GM12878 (cell line): ENCODE data around the gene APBA1. TPM values are rescaled to one million over a fixed set of nuclear protein-coding genes. Genes with fewer than 3 reads are reported as not detected.
"Not testable (repeated sequence)": the region's sequence is repeated elsewhere in the genome, so short reads cannot be mapped to it uniquely, and the experiment has no call there.

Experiments
- ATAC-seq: fragments of 200-7000 bp; cut with Tn5 transposase; 3 replicates; pipeline ENCODE4 v1.9.1; 2020; ENCODE audit warnings: mild to moderate bottlenecking, moderate library complexity
- BruUV-seq: library from RNA; stranded (reverse); fragments of 400-500 nt; replicated peaks from 2 replicates; lab custom pipeline; 2021; lab: Mats Ljungman, UMichigan
- CTCF ChIA-PET: fragments of 300-600 bp; sonication (Branson Sonifier 250); formaldehyde crosslinking; extraction: SDS; loops from one replicate; lab custom pipeline; 2021; ENCODE audit warnings: inconsistent platforms; lab: Yijun Ruan, JAX
- POLR2A ChIA-PET: fragments of 350-600 bp; formaldehyde crosslinking; extraction: SDS; loops from one replicate; lab custom pipeline; 2021; ENCODE audit warnings: inconsistent platforms; lab: Charles Lee
- RAD21 ChIA-PET: fragments of 300-600 bp; sonication (Branson Sonifier 250); formaldehyde crosslinking; loops from one replicate; lab custom pipeline; 2023; ENCODE audit warnings: antibody characterized with exemption; ENCODE audit not compliant: unreplicated experiment; lab: Charles Lee
- SMC1A ChIA-PET: fragments of 300-600 bp; sonication (Branson Sonifier 250); formaldehyde crosslinking; loops from one replicate; lab custom pipeline; 2023; ENCODE audit not compliant: unreplicated experiment, uncharacterized antibody; lab: Charles Lee
- DNase-seq: peaks from one replicate; pipeline ENCODE4 v3.0.0-alpha.2; 2011; ENCODE audit warnings: low read depth, low spot score
- FAIRE-seq: peaks from 3 replicates; lab custom pipeline; 2011; peaks lifted over from hg19 to GRCh38; lab: Jason Lieb, UNC
- H2AFZ ChIP-seq: 2 replicates; pipeline ENCODE4 v1.6.0; 2011; ENCODE audit warnings: low read depth, low read length, control low read depth; ENCODE audit not compliant: control insufficient read depth
- H3K27ac ChIP-seq: 2 replicates; pipeline ENCODE4 v1.5.1; 2011; ENCODE audit warnings: control low read depth; ENCODE audit not compliant: control insufficient read depth, insufficient read depth
- H3K27me3 ChIP-seq, 2 experiments: replicated peaks in 1 of 2; 2 replicates each; pipeline versions ENCODE4 v1.6.0 to v1.6.1; 2011; ENCODE audit warnings: low read length in 1 of 2; ENCODE audit not compliant: control insufficient read depth in 2 of 2, insufficient read depth in 2 of 2
- H3K36me3 ChIP-seq, 2 experiments: 2 replicates each; pipeline ENCODE4 v1.5.1; 2011; ENCODE audit warnings: low read length in 1 of 2; ENCODE audit not compliant: control insufficient read depth in 2 of 2, insufficient read depth in 2 of 2
- H3K4me1 ChIP-seq: 2 replicates; pipeline ENCODE4 v1.6.1; 2011; ENCODE audit warnings: mild to moderate bottlenecking, low read length, moderate library complexity, mixed read lengths; ENCODE audit not compliant: control insufficient read depth, insufficient read depth
- H3K4me2 ChIP-seq: 2 replicates; pipeline ENCODE4 v1.6.0; 2011; ENCODE audit warnings: control low read depth; ENCODE audit not compliant: control insufficient read depth, insufficient read depth
- H3K4me3 ChIP-seq: fragments of 200-600 bp; sonication (generic); 2 replicates; pipeline ENCODE4 v1.5.1; 2016
- H3K79me2 ChIP-seq: 2 replicates; pipeline ENCODE4 v1.6.0; 2011; ENCODE audit warnings: low read length; ENCODE audit not compliant: control insufficient read depth, insufficient read depth
- H3K9ac ChIP-seq: 2 replicates; pipeline ENCODE4 v1.8.0; 2011; ENCODE audit warnings: low read length, control low read depth, mixed read lengths; ENCODE audit not compliant: control insufficient read depth, insufficient read depth
- H3K9me3 ChIP-seq: replicated peaks from 3 replicates; pipeline ENCODE4 v1.5.1; 2011; ENCODE audit warnings: mild to moderate bottlenecking, low read length; ENCODE audit not compliant: control insufficient read depth, insufficient read depth
- H4K20me1 ChIP-seq: 2 replicates; pipeline ENCODE4 v1.6.0; 2011; ENCODE audit not compliant: control insufficient read depth, insufficient read depth
- LARP7 ChIP-seq: fragments of 450-650 bp; IDR thresholded peaks from 2 replicates; pipeline ENCODE4 v1.6.1; 2017; ENCODE audit warnings: mild to moderate bottlenecking
- MTA3 ChIP-seq: IDR thresholded peaks from 2 replicates; pipeline ENCODE4 v1.6.1; 2012; ENCODE audit warnings: low read length, inconsistent platforms, borderline replicate concordance
- NRF1 ChIP-seq: conservative IDR thresholded peaks from 2 replicates; pipeline ENCODE4 v1.6.1; 2011; ENCODE audit warnings: mild to moderate bottlenecking, low read depth, low read length, improper control_type of control experiment
- RELA ChIP-seq: fragments of 450-650 bp; IDR thresholded peaks from 2 replicates; pipeline ENCODE4 v1.8.0; 2014; ENCODE audit warnings: borderline replicate concordance; ENCODE audit not compliant: partially characterized antibody
- WGBS: methylation state at CpG from one replicate; pipeline ENCODE4 v1.1.6; 2016; ENCODE audit warnings: low lambda C conversion rate; ENCODE audit not compliant: insufficient replicate concordance, insufficient coverage; ENCODE audit errors: missing lambda C conversion rate; 5-methylcytosine and 5-hydroxymethylcytosine counted together
- in situ Hi-C: fragments of 300-500 bp; cut with MboI; formaldehyde crosslinking; loops from 9 replicates; pipeline ENCODE4 v1.14.3; 2018; ENCODE audit warnings: mixed read lengths
- intact Hi-C: fragments of 100-400 bp; cut with micrococcal nuclease; formaldehyde crosslinking; loops from one replicate; pipeline ENCODE4 v1.14.2; 2022; ENCODE audit not compliant: unreplicated experiment
- polyA plus RNA-seq, 11 experiments: library from polyadenylated mRNA; depleted of rRNA in 4 of 11; unstranded in 6 of 11; stranded (reverse) in 5 of 11; fragments of >200 nt; fragmentation: Nextera tagmentation in 4 of 11; fragmentation: Illumina TruSeq in 1 of 11; extraction: Ambion mirVana in 4 of 11; extraction: Trizol in 1 of 11; gene quantifications; 1 replicate in 1 of 11; 2 replicates in 10 of 11; pipeline versions ENCODE4 v1.2.1 to v1.2.3, GENCODE V29; 2011 to 2016; ENCODE audit warnings: inconsistent platforms in 2 of 11, missing spikeins in 2 of 11, low read depth in 1 of 11
- total RNA-seq, 4 experiments: library from RNA; depleted of rRNA in 3 of 4; stranded (reverse); fragments of >200 nt in 3 of 4; fragmentation: Illumina TruSeq in 1 of 4; extraction: Trizol in 1 of 4; gene quantifications; 2 replicates each; pipeline versions ENCODE4 v1.2.1 to v1.2.3, GENCODE V29; 2013 to 2021
- TF ChIP-seq, protein P1 (sequence below): fragments of 450-650 bp; IDR thresholded peaks from 2 replicates; pipeline ENCODE4 v1.6.1; 2017; ENCODE audit warnings: mild to moderate bottlenecking
- TF ChIP-seq, protein P2 (sequence below): fragments of 450-650 bp; IDR thresholded peaks from 2 replicates; pipeline ENCODE4 v1.6.1; 2016; ENCODE audit warnings: mild to moderate bottlenecking
- TF ChIP-seq, protein P3 (sequence below): fragments of 150-350 bp; IDR thresholded peaks from 2 replicates; pipeline ENCODE4 v1.6.1; 2016; ENCODE audit warnings: low read depth, low read length
- TF ChIP-seq, protein P4 (sequence below): IDR thresholded peaks from 2 replicates; pipeline ENCODE4 v1.6.1; 2012; ENCODE audit warnings: low read depth, low read length, improper control_type of control experiment

APBA1 gene
- total and polyA plus RNA-seq, 10 of the 15 experiments (the other 5 are each of a cell fraction or from before 2014, with no cell fraction given): 0.01 to 1.3 (median 0.05) TPM; not detected in 7

DNA sequence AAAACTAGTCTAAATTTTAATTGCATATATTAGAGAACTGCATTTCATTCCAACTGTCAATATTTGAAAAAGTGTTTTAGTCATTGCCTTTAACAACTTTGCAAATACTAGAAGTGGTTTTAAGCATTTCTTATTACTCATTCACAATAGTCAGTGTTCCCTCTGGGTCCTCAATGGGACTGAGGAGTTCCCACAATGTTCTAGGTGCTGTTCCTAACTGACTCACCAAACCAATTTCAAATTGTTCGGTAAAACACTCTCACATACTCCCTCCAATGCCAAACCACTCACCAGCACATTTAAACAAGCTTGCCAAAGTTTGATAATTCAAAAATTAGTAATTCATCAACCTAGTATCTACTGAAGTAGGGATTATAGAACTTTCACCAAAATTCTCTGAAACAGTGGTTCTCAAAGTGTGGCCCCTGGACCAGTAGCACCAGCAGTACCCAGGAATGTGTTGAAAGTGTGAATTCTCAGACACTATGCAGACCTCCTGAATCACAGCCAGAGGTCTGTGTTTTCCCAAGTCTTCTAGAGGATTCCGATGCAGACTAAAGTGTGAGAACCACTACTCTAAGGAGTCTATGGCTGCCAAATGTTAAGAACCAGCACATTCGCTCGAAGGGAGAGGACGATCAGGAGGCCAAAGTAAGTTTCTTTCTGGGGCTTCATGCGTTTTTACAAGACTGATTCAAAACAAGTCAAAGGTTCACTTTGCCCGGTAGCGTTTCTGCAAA, 72.8 kb downstream of the APBA1 start:
- Histone ChIP-seq H3K9me3 (no peaks in the 10 kb centered on the region), H2AFZ (no peak overlapping the region), H3K36me3 (no peaks in the 10 kb centered on the region), H3K27ac (no peak overlapping the region), H4K20me1 (no peaks in the 10 kb centered on the region), H3K9ac (no peak overlapping the region), H3K4me1 (no peaks in the 10 kb centered on the region), H3K79me2 (no peaks in the 10 kb centered on the region), H3K27me3 (no peaks in the 10 kb centered on the region), H3K4me2 (no peak overlapping the region), H3K4me3 (no peak overlapping the region)
- ChIA-PET SMC1A (no interaction called here), RAD21 (no interaction called here), CTCF (no interaction called here), POLR2A (no interaction called here)
- FAIRE-seq (no peak), DNase-seq (no peak), ATAC-seq (no peak)
- BruUV-seq: no TSS peak
- WGBS: 37% methylated on average over 8 of the region's 8 CpGs
- TF ChIP-seq, protein P1, sequence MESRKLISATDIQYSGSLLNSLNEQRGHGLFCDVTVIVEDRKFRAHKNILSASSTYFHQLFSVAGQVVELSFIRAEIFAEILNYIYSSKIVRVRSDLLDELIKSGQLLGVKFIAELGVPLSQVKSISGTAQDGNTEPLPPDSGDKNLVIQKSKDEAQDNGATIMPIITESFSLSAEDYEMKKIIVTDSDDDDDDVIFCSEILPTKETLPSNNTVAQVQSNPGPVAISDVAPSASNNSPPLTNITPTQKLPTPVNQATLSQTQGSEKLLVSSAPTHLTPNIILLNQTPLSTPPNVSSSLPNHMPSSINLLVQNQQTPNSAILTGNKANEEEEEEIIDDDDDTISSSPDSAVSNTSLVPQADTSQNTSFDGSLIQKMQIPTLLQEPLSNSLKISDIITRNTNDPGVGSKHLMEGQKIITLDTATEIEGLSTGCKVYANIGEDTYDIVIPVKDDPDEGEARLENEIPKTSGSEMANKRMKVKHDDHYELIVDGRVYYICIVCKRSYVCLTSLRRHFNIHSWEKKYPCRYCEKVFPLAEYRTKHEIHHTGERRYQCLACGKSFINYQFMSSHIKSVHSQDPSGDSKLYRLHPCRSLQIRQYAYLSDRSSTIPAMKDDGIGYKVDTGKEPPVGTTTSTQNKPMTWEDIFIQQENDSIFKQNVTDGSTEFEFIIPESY: no peak
- no peak for TF ChIP-seq MTA3
- no peak for TF ChIP-seq LARP7
- TF ChIP-seq, protein P2, sequence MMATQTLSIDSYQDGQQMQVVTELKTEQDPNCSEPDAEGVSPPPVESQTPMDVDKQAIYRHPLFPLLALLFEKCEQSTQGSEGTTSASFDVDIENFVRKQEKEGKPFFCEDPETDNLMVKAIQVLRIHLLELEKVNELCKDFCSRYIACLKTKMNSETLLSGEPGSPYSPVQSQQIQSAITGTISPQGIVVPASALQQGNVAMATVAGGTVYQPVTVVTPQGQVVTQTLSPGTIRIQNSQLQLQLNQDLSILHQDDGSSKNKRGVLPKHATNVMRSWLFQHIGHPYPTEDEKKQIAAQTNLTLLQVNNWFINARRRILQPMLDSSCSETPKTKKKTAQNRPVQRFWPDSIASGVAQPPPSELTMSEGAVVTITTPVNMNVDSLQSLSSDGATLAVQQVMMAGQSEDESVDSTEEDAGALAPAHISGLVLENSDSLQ: no peak
- TF ChIP-seq RELA: no peak
- TF ChIP-seq, protein P3, sequence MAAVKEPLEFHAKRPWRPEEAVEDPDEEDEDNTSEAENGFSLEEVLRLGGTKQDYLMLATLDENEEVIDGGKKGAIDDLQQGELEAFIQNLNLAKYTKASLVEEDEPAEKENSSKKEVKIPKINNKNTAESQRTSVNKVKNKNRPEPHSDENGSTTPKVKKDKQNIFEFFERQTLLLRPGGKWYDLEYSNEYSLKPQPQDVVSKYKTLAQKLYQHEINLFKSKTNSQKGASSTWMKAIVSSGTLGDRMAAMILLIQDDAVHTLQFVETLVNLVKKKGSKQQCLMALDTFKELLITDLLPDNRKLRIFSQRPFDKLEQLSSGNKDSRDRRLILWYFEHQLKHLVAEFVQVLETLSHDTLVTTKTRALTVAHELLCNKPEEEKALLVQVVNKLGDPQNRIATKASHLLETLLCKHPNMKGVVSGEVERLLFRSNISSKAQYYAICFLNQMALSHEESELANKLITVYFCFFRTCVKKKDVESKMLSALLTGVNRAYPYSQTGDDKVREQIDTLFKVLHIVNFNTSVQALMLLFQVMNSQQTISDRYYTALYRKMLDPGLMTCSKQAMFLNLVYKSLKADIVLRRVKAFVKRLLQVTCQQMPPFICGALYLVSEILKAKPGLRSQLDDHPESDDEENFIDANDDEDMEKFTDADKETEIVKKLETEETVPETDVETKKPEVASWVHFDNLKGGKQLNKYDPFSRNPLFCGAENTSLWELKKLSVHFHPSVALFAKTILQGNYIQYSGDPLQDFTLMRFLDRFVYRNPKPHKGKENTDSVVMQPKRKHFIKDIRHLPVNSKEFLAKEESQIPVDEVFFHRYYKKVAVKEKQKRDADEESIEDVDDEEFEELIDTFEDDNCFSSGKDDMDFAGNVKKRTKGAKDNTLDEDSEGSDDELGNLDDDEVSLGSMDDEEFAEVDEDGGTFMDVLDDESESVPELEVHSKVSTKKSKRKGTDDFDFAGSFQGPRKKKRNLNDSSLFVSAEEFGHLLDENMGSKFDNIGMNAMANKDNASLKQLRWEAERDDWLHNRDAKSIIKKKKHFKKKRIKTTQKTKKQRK: no peak
- TF ChIP-seq, protein P4, sequence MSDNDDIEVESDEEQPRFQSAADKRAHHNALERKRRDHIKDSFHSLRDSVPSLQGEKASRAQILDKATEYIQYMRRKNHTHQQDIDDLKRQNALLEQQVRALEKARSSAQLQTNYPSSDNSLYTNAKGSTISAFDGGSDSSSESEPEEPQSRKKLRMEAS: no peak
- TF ChIP-seq NRF1: no peak
- in situ Hi-C loops (no loop called here), intact Hi-C loops (no loop called here)

DNA sequence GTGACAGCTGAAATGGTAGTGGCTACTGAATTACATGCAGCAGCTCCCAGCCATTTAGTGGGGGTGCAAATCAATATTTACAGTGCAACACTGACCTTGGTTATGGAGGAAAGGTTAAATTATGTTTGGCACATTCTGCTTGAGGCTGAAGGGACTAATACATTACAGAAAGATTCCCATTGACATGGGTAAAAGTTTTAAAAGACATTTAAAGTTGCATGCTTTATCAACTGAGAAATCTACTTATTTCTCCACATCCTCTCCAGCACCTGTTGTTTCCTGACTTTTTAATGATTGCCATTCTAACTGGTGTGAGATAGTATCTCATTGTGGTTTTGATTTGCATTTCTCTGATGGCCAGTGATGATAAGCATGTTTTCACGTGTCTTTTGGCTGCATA, 75.3 kb downstream of the APBA1 start:
- H3K4me3 ChIP-seq, H3K27ac ChIP-seq, ATAC-seq, H3K79me2 ChIP-seq, H4K20me1 ChIP-seq, BruUV-seq, FAIRE-seq, H3K4me1 ChIP-seq, H3K27me3 ChIP-seq, H3K9me3 ChIP-seq, DNase-seq, SMC1A ChIA-PET, H3K9ac ChIP-seq, in situ Hi-C loops, intact Hi-C loops, CTCF ChIA-PET, RAD21 ChIA-PET, H3K4me2 ChIP-seq, H2AFZ ChIP-seq, H3K36me3 ChIP-seq: not testable (repeated sequence)
- 0% methylated on average over 1 of the region's 1 CpG for WGBS
- POLR2A ChIA-PET: interaction anchor here (0.5 kb wide), 1 partner anchor 9 kb away, joined by 4 read pairs; no protein-coding TSS in a partner anchor
